Right hindlimb (tissue), 1 donor: ENCODE data around the gene RBM44.
"Not testable (repeated sequence)": the region's sequence is repeated elsewhere in the genome, so short reads cannot be mapped to it uniquely, and the experiment has no call there.

Experiments
- DNase-seq: peaks from one replicate; pipeline ENCODE4 v3.0.0-alpha.2; 2018

RBM44 gene

GRCh38 chr2:237859533-237860272 is 61.1 kb downstream of the RBM44 start, which contains the start of gene RAMP1:
Gene RAMP1 (plus strand): TSS chr2:237859623. CDS start chr2:237859676, 53 bp downstream.
- peak; percentile 25 for DNase-seq

- DNase-seq = no peak
Measured at GRCh38 chr2:237860273-237860935, 61.8 kb downstream of the RBM44 start.

GRCh38 chr2:237861875-237862527 is 63.4 kb downstream of the RBM44 start:
- DNase-seq = no peak

- DNase-seq = no peak
Measured at GRCh38 chr2:237862528-237862895, 63.9 kb downstream of the RBM44 start.

- DNase-seq = no peak
Measured at GRCh38 chr2:237863102-237863511, 64.5 kb downstream of the RBM44 start.

- no peak for DNase-seq
Measured at GRCh38 chr2:237863689-237864443, 65.3 kb downstream of the RBM44 start.

- no peak for DNase-seq
Measured at GRCh38 chr2:237864444-237864931, 65.9 kb downstream of the RBM44 start.

- no peak for DNase-seq
Measured at GRCh38 chr2:237864940-237865622, 66.5 kb downstream of the RBM44 start.

GRCh38 chr2:237865623-237866041 is 67.1 kb downstream of the RBM44 start:
- DNase-seq = no peak

- no peak for DNase-seq
Measured at GRCh38 chr2:237866101-237866621, 67.6 kb downstream of the RBM44 start.

GRCh38 chr2:237867465-237867864 is 68.9 kb downstream of the RBM44 start:
- no peak for DNase-seq

GRCh38 chr2:237868074-237868473 is 69.5 kb downstream of the RBM44 start:
- not testable (repeated sequence) for DNase-seq

- peak; percentile 50 for DNase-seq
Measured at GRCh38 chr2:237868631-237869342, 70.2 kb downstream of the RBM44 start.

- no peak for DNase-seq
Measured at GRCh38 chr2:237869343-237870102, 70.9 kb downstream of the RBM44 start.

GRCh38 chr2:237870126-237870525 is 71.5 kb downstream of the RBM44 start:
- DNase-seq = no peak

GRCh38 chr2:237870754-237871651 is 72.4 kb downstream of the RBM44 start:
- DNase-seq = no peak

- no peak for DNase-seq
Measured at GRCh38 chr2:237872178-237872887, 73.8 kb downstream of the RBM44 start.

- DNase-seq = peak; percentile 60
Measured at GRCh38 chr2:237873421-237873831, 74.8 kb downstream of the RBM44 start.
